Upper lobe of right lung (tissue), 1 donor: Measurements from ENCODE around the gene ULBP2. TPM values are rescaled to one million over a fixed set of nuclear protein-coding genes. Genes with fewer than 3 reads are reported as not detected.

Experiments
- ATAC-seq: fragments of 200-7000 bp; cut with Tn5 transposase; one replicate; pipeline ENCODE4 v1.9.1; 2020; ENCODE audit warnings: mild to moderate bottlenecking, moderate library complexity
- DNase-seq: peaks from one replicate; pipeline ENCODE4 v3.0.0-alpha.2; 2020
- H3K27ac ChIP-seq: fragments of 200-600 bp; one replicate; pipeline ENCODE4 v1.8.0; 2022
- H3K27me3 ChIP-seq: fragments of 200-600 bp; one replicate; pipeline ENCODE4 v1.8.0; 2022; ENCODE audit warnings: mild to moderate bottlenecking
- H3K36me3 ChIP-seq: fragments of 200-600 bp; one replicate; pipeline ENCODE4 v1.8.0; 2022
- H3K4me1 ChIP-seq: fragments of 200-600 bp; one replicate; pipeline ENCODE4 v1.8.0; 2022
- H3K4me3 ChIP-seq: fragments of 200-600 bp; one replicate; pipeline ENCODE4 v1.8.0; 2022; ENCODE audit warnings: mild to moderate bottlenecking
- H3K9me3 ChIP-seq: fragments of 200-600 bp; one replicate; pipeline ENCODE4 v1.8.0; 2022
- CTCF ChIP-seq: fragments of 200-600 bp; IDR thresholded peaks from one replicate; pipeline ENCODE4 v1.8.0; 2022; ENCODE audit warnings: antibody characterized with exemption
- intact Hi-C: fragments of 100-400 bp; cut with DNase I; formaldehyde crosslinking; loops from one replicate; pipeline ENCODE4 v1.11.0; 2022
- long read RNA-seq: library from polyadenylated mRNA; unstranded; transcript quantifications from one replicate; pipeline ENCODE4 v2.0.0, GENCODE V29; 2021
- total RNA-seq: library from RNA; stranded (reverse); fragmentation: NEBNext Ultra II Directional; extraction: Animal tissue kit (Norgen Biotek cat#: 25700); gene quantifications from one replicate; pipeline ENCODE4 v1.2.1, GENCODE V29; 2021
- donor health status: DM: no; HTN: yes; CAD: no; lungs with severe emphysema.

The ULBP2 gene
- total RNA-seq, result 2.3 TPM
- long read RNA-seq, transcript ULBP2-201 (5 exons, 1,349 nt), result major isoform, 7 of 8 reads
- long read RNA-seq, partial matches to known transcripts, result 1 of 8 reads
- long read RNA-seq, other reads (novel, unspliced or antisense), result 0 of 8 reads

- peaks cover 23% of the 10 kb centered on the region for H3K4me1 ChIP-seq
- peak; percentile 90 for DNase-seq
- H3K9me3 ChIP-seq, result no peaks in the 10 kb centered on the region
- intact Hi-C loops, result no loop called here
- no peaks in the 10 kb centered on the region for H3K36me3 ChIP-seq
- peaks cover 51% of the 10 kb centered on the region for H3K27me3 ChIP-seq
- ATAC-seq, result peak; percentile 93
- peak within 1 kb of the TSS; percentile 19 for H3K27ac ChIP-seq
- H3K4me3 ChIP-seq, result peak within 1 kb of the TSS; percentile 60
- no peak for TF ChIP-seq CTCF
These were observed at the start of gene ULBP2 for GRCh38 chr6:149941583-149942460. ULBP2 (plus strand) TSS chr6:149942014; CDS start chr6:149942073, 59 bp downstream.

- Histone ChIP-seq H3K27ac (peak overlapping the region; percentile 76), H3K4me1 (peaks cover 30% of the 10 kb centered on the region), H3K27me3 (no peaks in the 10 kb centered on the region), H3K4me3 (no peak overlapping the region), H3K36me3 (no peaks in the 10 kb centered on the region), H3K9me3 (no peaks in the 10 kb centered on the region)
- intact Hi-C loops, result no loop called here
- peak; percentile 77 for DNase-seq
- no peak for TF ChIP-seq CTCF
- peak; percentile 83 for ATAC-seq
These were observed 46.7 kb upstream of the ULBP2 start for GRCh38 chr6:149895048-149895590.

GRCh38 chr6:149895833-149896271 lies 46.0 kb upstream of the ULBP2 start:
- DNase-seq, result no peak
- no peaks in the 10 kb centered on the region for H3K36me3 ChIP-seq
- TF ChIP-seq CTCF, result no peak
- H3K27ac ChIP-seq, result peak overlapping the region; percentile 76
- H3K27me3 ChIP-seq, result no peaks in the 10 kb centered on the region
- peak; percentile 56 for ATAC-seq
- H3K4me1 ChIP-seq, result peaks cover 30% of the 10 kb centered on the region
- no peak overlapping the region for H3K4me3 ChIP-seq
- no peaks in the 10 kb centered on the region for H3K9me3 ChIP-seq
- intact Hi-C loops, result no loop called here

GRCh38 chr6:149896491-149896890 lies 45.3 kb upstream of the ULBP2 start:
- ATAC-seq (peak; percentile 7), DNase-seq (no peak)
- Histone ChIP-seq H3K4me1 (peaks cover 30% of the 10 kb centered on the region), H3K27ac (peak overlapping the region; percentile 72), H3K4me3 (no peak overlapping the region), H3K27me3 (no peaks in the 10 kb centered on the region), H3K36me3 (no peaks in the 10 kb centered on the region), H3K9me3 (no peaks in the 10 kb centered on the region)
- intact Hi-C loops, result no loop called here
- no peak for TF ChIP-seq CTCF

- Histone ChIP-seq H3K36me3 (no peaks in the 10 kb centered on the region), H3K4me1 (peaks cover 30% of the 10 kb centered on the region), H3K9me3 (no peaks in the 10 kb centered on the region), H3K27ac (peak overlapping the region; percentile 72), H3K4me3 (peak overlapping the region; percentile 11), H3K27me3 (no peaks in the 10 kb centered on the region)
- intact Hi-C loops, result no loop called here
- DNase-seq, result peak; percentile 76
- TF ChIP-seq CTCF, result no peak
- peak; percentile 72 for ATAC-seq
These were observed 44.7 kb upstream of the ULBP2 start for GRCh38 chr6:149897015-149897697.
